H7 (cell line): ENCODE data around the gene CDH22. TPM values are rescaled to one million over a fixed set of nuclear protein-coding genes. Genes with fewer than 3 reads are reported as not detected.
A peak's percentile ranks its signal among the peaks of the same experiment; 100 is the strongest.

ENCODE experiments used
- DNase-seq: peaks from one replicate; pipeline ENCODE4 v3.0.0; 2012
- H3K27me3 ChIP-seq: 2 replicates; pipeline ENCODE4 v1.6.0; 2011; ENCODE audit warnings: mild to moderate bottlenecking, low read length; ENCODE audit not compliant: control insufficient read depth, insufficient read depth
- H3K36me3 ChIP-seq: replicated peaks from 2 replicates; pipeline ENCODE4 v1.5.1; 2011; ENCODE audit warnings: low read length; ENCODE audit not compliant: control insufficient read depth, insufficient read depth
- H3K4me3 ChIP-seq: 2 replicates; pipeline ENCODE4 v1.5.1; 2011; ENCODE audit warnings: low read depth, mild to moderate bottlenecking, control low read depth, low read length, moderate library complexity; ENCODE audit not compliant: insufficient read depth
- total RNA-seq: library from RNA; depleted of rRNA; stranded (reverse); fragments of >200 nt; shearing (Covaris generic); gene quantifications from 2 replicates; pipeline ENCODE4 v1.2.3, GENCODE V29; 2014

Gene CDH22
- total RNA-seq, 1 experiment from 2014 or later = 0.03 TPM

DNA sequence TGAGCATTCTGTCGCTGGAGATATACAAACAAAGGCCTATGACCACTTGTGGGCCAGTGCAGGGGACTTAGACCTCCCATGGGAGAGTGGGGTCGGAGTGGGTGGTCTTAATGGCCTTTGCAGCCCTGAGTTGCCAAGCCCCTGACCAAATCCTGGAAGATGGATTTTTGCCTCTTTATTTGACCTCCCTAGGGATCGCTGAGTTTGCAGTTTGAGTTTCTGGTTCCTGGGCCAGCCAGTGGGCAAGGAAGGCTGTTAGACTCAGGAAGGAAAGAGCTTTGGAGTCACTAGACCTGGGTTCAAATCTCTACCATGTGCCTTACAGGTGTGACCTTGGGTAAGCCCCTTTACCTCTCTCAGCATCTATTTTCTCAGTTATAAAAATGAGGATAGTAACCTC is 96.0 kb downstream of the CDH22 start:
- DNase-seq = no peak
- Histone ChIP-seq H3K4me3 (no peak overlapping the region), H3K36me3 (no peaks in the 10 kb centered on the region), H3K27me3 (no peaks in the 10 kb centered on the region)

DNA sequence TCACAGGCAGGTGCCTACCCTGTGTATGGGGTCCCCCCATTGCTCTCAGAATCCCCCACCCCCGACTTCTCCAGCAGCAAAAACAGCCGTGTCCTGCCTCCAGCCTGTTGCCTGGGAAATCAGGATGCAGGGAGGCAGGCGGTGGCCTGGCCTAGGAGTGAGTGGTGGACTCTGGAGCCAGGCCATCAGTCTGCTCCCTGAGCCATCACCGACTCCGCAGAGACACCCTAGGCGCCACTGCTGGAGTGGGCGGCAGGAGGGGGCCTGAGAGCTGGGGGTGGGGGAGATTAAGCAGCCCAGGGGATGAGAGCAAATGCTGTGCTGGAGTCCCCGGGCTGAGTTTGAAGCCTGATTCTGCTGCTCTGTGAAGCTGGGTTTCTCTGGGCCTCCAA is 97.0 kb downstream of the CDH22 start:
- no peak overlapping the region for H3K4me3 ChIP-seq
- no peaks in the 10 kb centered on the region for H3K27me3 ChIP-seq
- no peaks in the 10 kb centered on the region for H3K36me3 ChIP-seq
- no peak for DNase-seq

- Histone ChIP-seq H3K27me3 (no peaks in the 10 kb centered on the region), H3K36me3 (no peaks in the 10 kb centered on the region), H3K4me3 (no peak overlapping the region)
- no peak for DNase-seq
Observed at GRCh38 chr20:46210672-46211330, 97.5 kb downstream of the CDH22 start.

DNA sequence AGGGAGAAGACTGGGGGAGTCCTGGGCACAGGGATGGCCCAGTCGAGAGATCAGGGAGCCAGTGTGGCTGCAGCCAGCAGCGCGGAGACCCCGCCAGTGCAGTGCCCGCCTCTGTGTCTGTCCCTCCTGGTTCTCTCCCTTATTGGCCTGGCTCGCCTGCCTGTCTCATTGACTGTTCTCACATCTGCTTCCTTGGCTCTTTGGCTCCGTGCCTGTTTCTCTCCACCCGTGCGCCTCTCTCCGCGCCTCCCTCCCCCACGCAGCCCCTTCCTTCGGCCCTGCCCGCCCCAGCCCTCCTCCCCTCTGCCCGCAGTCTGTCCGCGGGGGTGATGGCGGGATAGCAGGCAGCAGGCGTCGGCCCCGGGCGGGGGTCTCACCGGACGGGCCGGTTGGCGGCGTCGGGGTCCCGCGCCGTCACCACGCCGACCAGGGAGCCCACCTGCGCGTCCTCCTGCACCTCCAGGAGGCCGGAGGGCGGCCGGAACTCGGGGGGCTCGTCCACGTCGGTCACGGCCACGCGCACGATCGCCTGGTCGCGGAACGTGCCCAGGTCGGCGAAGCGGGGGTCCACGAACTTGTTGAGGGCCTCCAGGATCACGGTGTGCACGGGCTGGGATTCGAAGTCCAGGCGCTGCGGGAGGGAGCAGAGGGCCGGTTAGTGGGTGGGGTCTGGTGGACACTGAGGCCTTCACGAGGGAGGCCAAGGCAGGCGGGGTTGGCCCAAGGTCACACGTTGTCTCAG is 98.2 kb downstream of the CDH22 start:
- peak; percentile 35 for DNase-seq
- no peaks in the 10 kb centered on the region for H3K36me3 ChIP-seq
- H3K4me3 ChIP-seq = no peak overlapping the region
- H3K27me3 ChIP-seq = no peaks in the 10 kb centered on the region

DNA sequence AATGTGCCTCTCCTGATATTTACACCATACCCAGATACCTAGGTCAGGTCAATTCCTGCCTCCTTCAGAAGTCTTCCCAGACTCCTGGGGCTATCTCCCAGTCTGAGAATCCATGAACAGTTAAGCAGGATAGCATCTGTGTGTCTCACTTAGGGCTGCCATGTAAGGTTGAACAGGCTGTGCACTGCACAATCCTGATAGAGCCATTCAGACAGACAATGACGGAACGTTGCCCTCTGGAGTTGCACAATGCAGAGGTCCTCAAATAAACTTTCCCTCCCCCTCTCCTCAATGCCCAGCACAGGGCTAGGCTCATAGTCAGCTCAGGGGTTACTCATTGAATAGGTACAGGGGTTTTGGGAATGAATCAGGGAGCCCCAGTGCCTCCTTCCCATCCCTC is 100.5 kb downstream of the CDH22 start:
- Histone ChIP-seq H3K4me3 (no peak overlapping the region), H3K36me3 (no peaks in the 10 kb centered on the region), H3K27me3 (no peaks in the 10 kb centered on the region)
- no peak for DNase-seq

DNA sequence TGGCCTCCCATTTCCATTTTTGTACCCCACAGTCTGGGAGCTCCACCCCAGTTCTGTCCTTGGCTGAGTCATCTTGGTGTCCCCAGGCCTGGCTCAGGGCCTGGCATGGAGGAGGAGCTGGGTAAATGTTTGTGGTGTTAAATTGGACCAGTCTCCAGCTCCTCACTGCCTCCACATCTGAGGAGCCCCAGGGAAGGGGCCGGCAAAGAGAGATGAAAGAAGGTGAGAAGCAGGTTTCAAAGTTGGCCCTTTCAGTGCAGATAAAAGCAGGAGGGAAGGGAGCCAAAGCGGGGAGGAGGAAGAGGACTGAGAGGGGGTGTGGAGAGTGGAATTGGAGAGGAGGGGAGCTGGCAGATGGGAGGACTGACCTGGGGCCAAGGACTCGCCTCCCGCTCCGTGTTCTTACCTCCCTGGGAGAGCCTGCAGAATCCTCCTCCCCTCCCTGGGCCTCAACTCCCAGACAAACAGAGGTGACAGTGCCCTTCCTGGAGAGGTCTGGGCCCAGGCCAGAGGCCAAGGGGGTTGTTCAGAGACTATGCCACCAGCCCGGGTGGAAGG is 101.2 kb downstream of the CDH22 start:
- no peaks in the 10 kb centered on the region for H3K36me3 ChIP-seq
- H3K4me3 ChIP-seq = no peak overlapping the region
- no peak for DNase-seq
- H3K27me3 ChIP-seq = no peaks in the 10 kb centered on the region

DNA sequence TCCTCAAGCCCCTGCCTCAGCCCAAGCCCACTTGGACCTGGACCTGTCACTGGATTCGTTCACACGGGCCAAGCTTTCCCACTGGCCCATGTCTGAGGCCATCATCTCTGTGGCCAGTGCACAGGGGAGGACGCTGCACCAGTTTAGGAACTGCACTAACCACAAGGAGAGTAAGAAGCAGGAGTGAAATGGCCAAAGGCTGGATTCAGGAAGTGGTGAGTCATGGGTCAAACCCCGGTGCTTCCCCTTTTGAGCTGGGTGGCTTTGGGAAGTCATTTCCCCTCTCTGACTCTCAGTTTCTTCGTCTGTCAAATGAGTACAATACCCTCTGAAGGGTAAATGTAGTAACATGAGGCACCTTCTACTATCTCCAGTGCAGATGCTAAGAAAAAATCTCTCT is 102.3 kb downstream of the CDH22 start:
- DNase-seq = no peak
- Histone ChIP-seq H3K4me3 (no peak overlapping the region), H3K27me3 (no peaks in the 10 kb centered on the region), H3K36me3 (no peaks in the 10 kb centered on the region)

DNA sequence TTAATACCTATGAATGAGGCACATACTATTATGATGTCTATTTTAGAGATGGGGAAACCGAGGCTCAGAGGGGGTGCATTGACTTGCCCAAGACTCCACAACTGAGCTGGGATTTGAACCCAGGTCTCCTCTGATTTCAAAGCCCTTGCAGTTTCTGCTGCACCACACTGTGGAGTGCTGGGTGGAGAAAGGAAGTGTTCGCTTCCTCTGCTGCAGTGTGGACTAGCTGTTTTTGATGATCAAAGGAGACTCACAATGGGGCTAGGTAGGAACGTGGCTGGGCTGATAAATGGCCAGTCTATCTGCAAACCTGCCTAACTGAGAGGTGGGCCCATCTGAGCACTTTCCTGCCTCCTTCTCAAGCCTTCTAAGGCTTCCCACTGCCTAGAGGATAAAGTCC is 102.9 kb downstream of the CDH22 start:
- no peaks in the 10 kb centered on the region for H3K27me3 ChIP-seq
- no peak overlapping the region for H3K4me3 ChIP-seq
- H3K36me3 ChIP-seq = no peaks in the 10 kb centered on the region
- DNase-seq = no peak

GRCh38 chr20:46204594-46205186 is 103.6 kb downstream of the CDH22 start:
- H3K4me3 ChIP-seq = no peak overlapping the region
- DNase-seq = no peak
- H3K36me3 ChIP-seq = no peaks in the 10 kb centered on the region
- no peaks in the 10 kb centered on the region for H3K27me3 ChIP-seq

- no peaks in the 10 kb centered on the region for H3K36me3 ChIP-seq
- H3K27me3 ChIP-seq = 0 out of 2 replicates have a peak, but pooled peaks cover 2% of the 10 kb centered on the region
- no peak overlapping the region for H3K4me3 ChIP-seq
- DNase-seq = no peak
Observed at GRCh38 chr20:46203510-46203837, 104.8 kb downstream of the CDH22 start.

DNA sequence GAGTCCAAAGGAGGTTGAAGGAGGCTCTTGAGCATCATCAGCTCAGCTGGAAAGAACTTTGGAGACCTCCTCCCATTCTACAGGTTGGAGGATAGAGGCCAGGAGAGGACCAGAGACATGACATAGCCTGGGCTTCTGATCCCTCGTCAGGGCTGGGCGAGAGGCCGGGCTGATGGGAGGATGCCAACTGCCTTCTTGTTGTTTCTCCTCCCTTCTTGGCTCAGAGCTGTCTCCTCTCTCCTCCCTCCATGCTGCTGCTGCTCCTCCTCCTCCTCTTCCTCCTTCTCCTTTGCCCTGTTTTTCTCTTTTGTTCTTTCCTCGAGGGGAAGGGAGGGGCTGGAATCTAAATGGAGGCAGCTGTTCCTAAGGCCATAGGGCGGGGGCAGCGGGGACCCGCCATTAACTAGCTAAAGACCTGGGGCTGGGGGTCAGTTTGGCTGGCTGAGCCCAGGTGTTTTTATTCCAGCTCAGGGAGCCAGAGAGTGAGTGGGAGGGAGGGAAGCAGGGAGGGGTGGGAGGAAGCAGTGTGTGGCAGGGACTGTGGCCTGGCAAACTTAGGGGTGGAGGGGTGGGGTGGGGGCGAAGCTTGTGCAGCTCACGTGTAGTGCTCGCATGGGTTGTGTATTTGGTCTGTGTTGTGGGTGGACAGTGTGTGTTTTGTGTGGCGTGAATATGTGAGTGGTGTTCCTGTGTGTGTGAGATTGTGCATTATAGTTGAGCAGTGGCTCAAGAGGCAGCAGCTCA is 105.4 kb downstream of the CDH22 start:
- no peak for DNase-seq
- H3K4me3 ChIP-seq = no peak overlapping the region
- no peaks in the 10 kb centered on the region for H3K36me3 ChIP-seq

DNA sequence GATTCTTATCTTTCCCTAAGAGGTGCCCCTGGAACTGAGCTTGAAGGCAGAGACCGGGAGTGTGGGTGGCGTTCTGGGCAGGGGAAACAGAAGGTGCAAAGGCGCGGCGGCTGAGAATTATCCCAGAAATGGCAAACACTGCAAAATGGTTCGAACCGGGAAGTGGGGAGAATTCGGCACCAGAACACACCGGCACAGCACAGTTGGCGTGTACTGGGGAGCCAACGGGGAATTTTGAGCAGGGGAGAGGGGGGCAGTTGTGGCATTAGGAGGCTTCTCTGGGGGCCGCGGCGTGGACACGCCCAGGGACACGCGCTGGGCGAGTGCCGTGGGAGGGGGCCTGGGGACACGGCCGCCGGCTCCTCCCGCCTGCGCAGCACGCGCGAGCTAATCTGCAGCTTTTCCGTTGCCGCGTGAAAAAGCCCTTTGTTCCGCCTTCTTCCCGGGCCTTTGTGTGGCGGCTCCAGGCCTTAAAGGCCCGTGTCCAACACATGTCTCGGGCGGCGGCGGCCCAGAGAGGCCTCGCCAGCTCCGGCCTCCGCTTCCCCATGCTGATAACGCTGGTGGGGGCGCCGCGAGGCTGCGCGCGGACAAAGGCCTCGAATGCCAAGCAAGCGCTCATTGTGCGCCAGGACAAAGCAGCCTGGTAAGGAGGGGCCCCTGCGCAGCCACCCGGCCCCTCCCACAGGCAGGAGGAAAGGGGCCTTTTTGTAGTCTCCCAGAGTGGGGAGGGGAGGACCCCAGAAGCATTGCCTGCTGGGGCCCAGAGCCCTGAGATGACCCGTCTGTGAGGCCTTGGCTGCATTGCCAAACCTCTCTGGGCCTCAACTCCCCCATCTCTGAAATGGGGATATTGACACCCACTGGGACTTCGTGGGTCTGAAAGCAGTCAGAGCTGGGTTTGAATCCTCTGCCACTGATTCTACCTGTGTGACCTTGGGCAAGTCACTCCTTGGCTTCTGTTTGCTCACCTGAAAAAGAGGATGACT is 107.4 kb downstream of the CDH22 start:
- no peaks in the 10 kb centered on the region for H3K36me3 ChIP-seq
- no peak overlapping the region for H3K4me3 ChIP-seq
- H3K27me3 ChIP-seq = peaks cover 3% of the 10 kb centered on the region; the same call in 1 of the 2 replicates
- DNase-seq = no peak

More for the DNA sequence above, 105.4 kb downstream of the CDH22 start:
- peaks cover 3% of the 10 kb centered on the region; the same call in 1 of the 2 replicates for H3K27me3 ChIP-seq

GRCh38 chr20:46199198-46199597 is 109.1 kb downstream of the CDH22 start:
- Histone ChIP-seq H3K4me3 (peak overlapping the region; percentile 33; the same call in 1 of the 2 replicates), H3K27me3 (peaks cover 3% of the 10 kb centered on the region; the same call in 1 of the 2 replicates), H3K36me3 (no peaks in the 10 kb centered on the region)
- DNase-seq = peak; percentile 99
